Measurements from ENCODE around the gene MRGPRD.

GRCh38 chr11:68994894-68995285 is 14.1 kb upstream of the MRGPRD start:
- TF ChIP-seq YY1 (IDR thresholded peaks at IDR 0.05; ENCODE audit: insufficient read depth, insufficient read length) (no peak), SUZ12 (IDR thresholded peaks at IDR 0.05; ENCODE audit: extremely low read depth, insufficient read depth, insufficient read length) (no peak)
